Thyroid gland (tissue), 4 donors: ENCODE measurements around the gene CKLF. TPM values are rescaled to one million over a fixed set of nuclear protein-coding genes. Genes with fewer than 3 reads are reported as not detected.

Source experiments
- DNase-seq, 2 donors: peaks; one replicate each; pipeline ENCODE4 v3.0.0-alpha.2; 2019
- H3K27ac ChIP-seq, 3 donors: fragments of 200-600 bp; sonication (generic); 1 replicate in 2 of 3; 2 replicates in 1 of 3; pipeline ENCODE4 v1.5.1; 2016 to 2019; ENCODE audit warnings: mild to moderate bottlenecking in 1 of 3, moderate library complexity in 1 of 3
- H3K27me3 ChIP-seq: fragments of 200-600 bp; sonication (generic); one replicate; pipeline ENCODE4 v1.5.1; 2019
- H3K36me3 ChIP-seq, 2 donors: fragments of 200-600 bp; sonication (generic); one replicate each; pipeline ENCODE4 v1.5.1; 2016 to 2019
- H3K4me1 ChIP-seq, 2 donors: fragments of 200-600 bp; sonication (generic); one replicate each; pipeline ENCODE4 v1.5.1; 2017 to 2019
- H3K4me3 ChIP-seq, 3 donors: fragments of 200-600 bp; sonication (generic); replicated peaks in 1 of 3; 1 replicate in 2 of 3; 2 replicates in 1 of 3; pipeline ENCODE4 v1.5.1; 2016; ENCODE audit warnings: mild to moderate bottlenecking in 1 of 3
- H3K9me3 ChIP-seq: fragments of 200-600 bp; sonication (generic); one replicate; pipeline ENCODE4 v1.5.1; 2017
- POLR2A ChIP-seq, 2 donors: fragments of 450-650 bp; IDR thresholded peaks; one replicate each; pipeline ENCODE4 v1.6.1; 2017; ENCODE audit warnings: antibody characterized with exemption in 2 of 2, mild to moderate bottlenecking in 2 of 2, moderate library complexity in 1 of 2
- WGBS, 2 donors: methylation state at CpG; one replicate each; pipeline ENCODE4 v1.1.5; 2017; 5-methylcytosine and 5-hydroxymethylcytosine counted together
- intact Hi-C: fragments of 100-400 bp; cut with DNase I; formaldehyde crosslinking; loops from one replicate; pipeline ENCODE4 v1.15.1; 2023
- total RNA-seq, 4 donors: library from RNA; depleted of rRNA; stranded (reverse); fragments of >200 nt; gene quantifications; one replicate each; pipeline ENCODE4 v1.2.3, GENCODE V29; 2016
- TF ChIP-seq, protein P1 (sequence below), 6 experiments: fragments of 200-600 bp in 3 of 6; fragments of 450-650 bp in 3 of 6; sonication (generic) in 3 of 6; IDR thresholded peaks; one replicate each; pipeline ENCODE4 v1.5.1; 2016 to 2019; ENCODE audit warnings: antibody characterized with exemption in 6 of 6, mild to moderate bottlenecking in 2 of 6, inconsistent platforms in 1 of 6, moderate library complexity in 1 of 6

Gene CKLF
- total RNA-seq, 4 donors from 2014 or later = 22.1 to 79.4 (median 49.9) TPM

DNA sequence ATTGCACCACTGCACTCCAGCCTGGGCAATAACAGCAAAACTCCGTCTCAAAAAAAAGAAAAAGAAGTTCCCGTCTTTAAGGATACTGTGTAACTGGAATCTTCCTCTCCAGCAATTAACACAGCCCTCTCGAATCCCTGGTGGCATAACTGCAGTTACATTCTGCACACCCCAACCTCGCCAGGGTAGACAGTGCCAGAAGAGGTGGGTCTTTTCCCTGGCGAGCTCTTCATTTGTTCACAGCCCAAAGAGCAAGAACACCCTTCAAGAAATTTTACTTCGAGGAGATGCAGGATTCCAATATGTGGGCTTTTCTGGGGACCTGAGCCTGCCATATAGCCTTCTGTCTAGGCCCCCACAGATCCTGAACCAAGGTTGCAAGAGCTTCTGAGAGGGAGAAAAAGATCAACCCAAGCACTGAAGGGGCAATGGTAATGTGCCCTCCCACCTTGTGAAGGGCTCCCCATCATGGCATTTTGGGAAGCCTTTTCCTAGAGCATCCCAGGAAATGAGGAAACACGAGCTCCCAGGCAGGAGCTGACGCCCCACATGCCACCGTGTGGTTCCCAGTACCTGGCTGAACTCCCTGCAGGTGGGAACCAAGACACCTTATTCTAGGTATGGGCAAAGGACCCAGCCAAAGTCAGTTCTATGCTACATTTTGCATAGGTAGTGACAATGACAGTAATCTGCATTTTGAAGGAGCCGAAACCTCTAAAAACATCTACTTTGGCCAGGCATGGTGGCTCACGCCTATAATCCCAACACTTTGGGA is 29.4 kb upstream of the CKLF start:
- WGBS, 2 donors = 23 to 48% methylated on average over 7 to 11 of the region's 11 CpGs
- peak; percentile 79 to 82 for DNase-seq
- intact Hi-C loops = no loop called here
- H3K36me3 ChIP-seq = peaks cover 0 to 4% of the 10 kb centered on the region in 2 donors
- no peak for TF ChIP-seq POLR2A (IDR thresholded peaks at IDR 0.05)
- TF ChIP-seq, protein P1, sequence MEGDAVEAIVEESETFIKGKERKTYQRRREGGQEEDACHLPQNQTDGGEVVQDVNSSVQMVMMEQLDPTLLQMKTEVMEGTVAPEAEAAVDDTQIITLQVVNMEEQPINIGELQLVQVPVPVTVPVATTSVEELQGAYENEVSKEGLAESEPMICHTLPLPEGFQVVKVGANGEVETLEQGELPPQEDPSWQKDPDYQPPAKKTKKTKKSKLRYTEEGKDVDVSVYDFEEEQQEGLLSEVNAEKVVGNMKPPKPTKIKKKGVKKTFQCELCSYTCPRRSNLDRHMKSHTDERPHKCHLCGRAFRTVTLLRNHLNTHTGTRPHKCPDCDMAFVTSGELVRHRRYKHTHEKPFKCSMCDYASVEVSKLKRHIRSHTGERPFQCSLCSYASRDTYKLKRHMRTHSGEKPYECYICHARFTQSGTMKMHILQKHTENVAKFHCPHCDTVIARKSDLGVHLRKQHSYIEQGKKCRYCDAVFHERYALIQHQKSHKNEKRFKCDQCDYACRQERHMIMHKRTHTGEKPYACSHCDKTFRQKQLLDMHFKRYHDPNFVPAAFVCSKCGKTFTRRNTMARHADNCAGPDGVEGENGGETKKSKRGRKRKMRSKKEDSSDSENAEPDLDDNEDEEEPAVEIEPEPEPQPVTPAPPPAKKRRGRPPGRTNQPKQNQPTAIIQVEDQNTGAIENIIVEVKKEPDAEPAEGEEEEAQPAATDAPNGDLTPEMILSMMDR (IDR thresholded peaks at IDR 0.05) = no peak
- peak overlapping the region; percentile 71 to 96 (median 82) for H3K27ac ChIP-seq
- H3K27me3 ChIP-seq = no peaks in the 10 kb centered on the region
- peaks cover 55 to 80% of the 10 kb centered on the region in 2 donors for H3K4me1 ChIP-seq
- H3K9me3 ChIP-seq = no peaks in the 10 kb centered on the region
- H3K4me3 ChIP-seq = no peak overlapping the region

DNA sequence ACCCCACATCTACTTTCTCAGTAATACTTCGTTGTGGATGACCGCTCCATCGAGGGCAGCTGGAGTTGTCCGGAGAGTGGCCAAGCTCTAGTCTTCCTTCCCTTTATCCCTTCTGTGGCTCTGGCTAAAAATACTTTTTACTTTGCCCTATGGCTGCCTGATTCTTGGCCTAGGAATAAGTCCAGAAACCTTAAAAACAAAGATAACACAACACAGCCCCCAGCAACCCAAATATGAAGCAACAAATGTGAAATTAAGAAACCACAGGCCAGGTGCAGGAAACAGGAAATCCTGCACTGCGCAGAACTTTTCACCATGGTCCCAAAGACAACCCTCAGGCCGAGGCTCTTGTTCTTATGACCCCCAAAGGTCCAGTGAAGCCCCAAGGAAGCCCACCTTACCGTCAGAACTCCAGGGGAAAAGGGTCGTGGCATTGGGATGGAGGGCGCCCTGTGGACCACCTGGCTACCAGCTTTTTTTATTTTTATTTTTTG is 28.5 kb upstream of the CKLF start:
- intact Hi-C loops = no loop called here
- Histone ChIP-seq H3K4me3 (no peak overlapping the region), H3K9me3 (no peaks in the 10 kb centered on the region), H3K4me1 (peaks cover 51 to 74% of the 10 kb centered on the region in 2 donors), H3K27ac (peak overlapping the region; percentile 71 to 96 (median 82)), H3K36me3 (peaks cover 8 to 11% of the 10 kb centered on the region in 2 donors), H3K27me3 (no peaks in the 10 kb centered on the region)
- WGBS, 2 donors = 55 to 59% methylated on average over 9 of the region's 9 CpGs
- TF ChIP-seq, protein P1 (IDR thresholded peaks at IDR 0.05) = no peak
- no peak for TF ChIP-seq POLR2A (IDR thresholded peaks at IDR 0.05)
- peak; percentile 85 to 88 for DNase-seq

DNA sequence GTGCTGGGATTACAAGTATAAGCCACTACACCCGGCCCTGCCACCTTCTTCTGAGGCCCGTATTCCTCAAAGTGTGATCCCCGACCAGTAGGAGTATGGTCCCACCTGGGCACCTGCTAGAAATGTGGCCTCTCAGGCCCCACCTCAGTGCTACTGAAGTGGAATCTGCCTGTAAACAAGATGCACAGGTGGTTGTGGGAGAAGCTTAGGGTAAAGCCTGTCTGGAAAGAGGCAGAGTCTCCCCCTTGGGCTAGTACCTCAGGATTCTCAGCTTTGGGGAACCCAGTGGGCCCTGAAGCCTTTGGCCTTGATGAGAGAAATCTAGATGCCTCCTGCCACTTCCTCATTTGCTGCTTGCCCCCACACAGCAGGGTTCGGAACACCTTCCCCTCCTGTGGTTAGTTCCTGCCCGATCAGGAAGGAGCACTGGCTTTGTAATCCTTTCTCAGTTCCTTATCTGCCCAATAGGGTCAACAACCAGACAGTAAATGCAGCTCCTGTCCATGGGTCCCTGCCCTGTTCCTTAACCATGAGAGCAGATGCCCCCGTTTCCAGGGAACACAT is 27.7 kb upstream of the CKLF start:
- H3K36me3 ChIP-seq = peaks cover 11 to 16% of the 10 kb centered on the region in 2 donors
- no peak for TF ChIP-seq POLR2A (IDR thresholded peaks at IDR 0.05)
- TF ChIP-seq, protein P1 (IDR thresholded peaks at IDR 0.05) = no peak
- no peak overlapping the region for H3K4me3 ChIP-seq
- H3K4me1 ChIP-seq = peaks cover 51 to 67% of the 10 kb centered on the region in 2 donors
- H3K27ac ChIP-seq = peak overlapping the region; percentile 71 to 96 (median 82)
- WGBS, 2 donors = 76 to 84% methylated on average over 6 of the region's 6 CpGs
- DNase-seq = no peak
- intact Hi-C loops = no loop called here
- no peaks in the 10 kb centered on the region for H3K9me3 ChIP-seq
- no peaks in the 10 kb centered on the region for H3K27me3 ChIP-seq

DNA sequence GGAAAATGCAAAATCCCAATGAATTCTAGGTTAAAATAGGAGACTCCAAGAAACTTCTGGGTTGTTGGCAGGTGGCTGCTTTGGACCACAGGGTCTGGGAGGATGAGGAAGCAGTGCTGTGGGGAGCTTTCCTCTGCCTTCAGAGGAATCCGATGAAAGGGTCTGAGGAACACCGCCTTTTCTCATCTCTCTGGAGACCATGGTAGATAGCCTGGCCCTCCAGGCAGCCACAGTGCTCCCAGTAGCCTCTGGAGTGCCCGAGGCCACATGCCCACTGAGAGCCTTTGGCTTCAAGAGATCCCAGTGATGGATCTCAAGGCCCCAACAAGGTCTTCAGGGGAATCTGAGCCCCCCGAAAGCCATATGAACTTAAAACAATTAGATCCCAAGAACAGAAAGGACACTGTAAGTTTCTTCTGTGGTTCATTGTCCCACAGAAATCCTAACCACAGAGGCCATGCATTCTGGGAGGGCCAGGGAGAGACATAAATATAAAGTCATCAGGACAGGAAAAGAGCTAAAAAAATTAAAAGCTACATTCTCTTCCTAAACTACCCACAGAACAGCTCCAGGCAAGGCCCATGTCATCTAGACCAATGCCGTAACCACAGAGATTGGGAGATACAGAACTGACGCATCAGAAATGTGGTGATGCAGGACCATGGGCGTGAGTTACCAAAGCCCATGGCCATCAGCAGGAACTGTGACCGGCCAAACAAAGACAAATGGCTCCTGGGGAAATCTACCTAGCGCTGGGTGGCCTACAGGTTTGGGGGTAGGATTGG is 26.8 kb upstream of the CKLF start:
- H3K27me3 ChIP-seq = no peaks in the 10 kb centered on the region
- no peak for TF ChIP-seq POLR2A (IDR thresholded peaks at IDR 0.05)
- TF ChIP-seq, protein P1 (IDR thresholded peaks at IDR 0.05) = no peak
- H3K36me3 ChIP-seq = peaks cover 17 to 18% of the 10 kb centered on the region in 2 donors
- DNase-seq = no peak
- intact Hi-C loops = no loop called here
- peak overlapping the region; percentile 71 to 96 (median 82) for H3K27ac ChIP-seq
- H3K4me1 ChIP-seq = peaks cover 51 to 61% of the 10 kb centered on the region in 2 donors
- no peak overlapping the region for H3K4me3 ChIP-seq
- H3K9me3 ChIP-seq = no peaks in the 10 kb centered on the region
- 91% methylated on average over 9 of the region's 9 CpGs for WGBS, 2 donors
